Caco-2 (cell line): ENCODE data around the gene TTYH1. TPM values are rescaled to one million over a fixed set of nuclear protein-coding genes. Genes with fewer than 3 reads are reported as not detected.

ENCODE experiments used
- BruUV-seq: library from RNA; stranded (reverse); fragments of 400-500 nt; replicated peaks from 2 replicates; lab custom pipeline; 2021; lab: Mats Ljungman, UMichigan
- CTCF ChIA-PET: fragments of 300-600 bp; sonication (Branson Sonifier 250); formaldehyde crosslinking; loops from one replicate; lab custom pipeline; 2022; ENCODE audit warnings: antibody characterized with exemption; lab: Charles Lee
- POLR2A ChIA-PET: fragments of 300-600 bp; sonication (Branson Sonifier 250); formaldehyde crosslinking; loops from one replicate; lab custom pipeline; 2022; ENCODE audit warnings: antibody characterized with exemption; lab: Charles Lee
- DNase-seq, 2 experiments: peaks; one replicate each; pipeline versions ENCODE4 v3.0.0 to v3.0.0-alpha.2; 2020 to 2022
- H3K27me3 ChIP-seq: replicated peaks from 2 replicates; pipeline ENCODE4 v1.6.0; 2011; ENCODE audit warnings: low read length; ENCODE audit not compliant: control insufficient read depth, insufficient read depth
- H3K36me3 ChIP-seq: 2 replicates; pipeline ENCODE4 v1.5.1; 2011; ENCODE audit warnings: low read length; ENCODE audit not compliant: control insufficient read depth, insufficient read depth
- H3K4me1 ChIP-seq: fragments of 250-450 bp; sonication (Bioruptor Pico); 2 replicates; pipeline ENCODE4 v1.5.1; 2020; ENCODE audit warnings: mild to moderate bottlenecking
- H3K4me3 ChIP-seq: 2 replicates; pipeline ENCODE4 v1.5.1; 2011; ENCODE audit warnings: low read depth, mild to moderate bottlenecking, control low read depth, low read length
- H3K9me3 ChIP-seq: fragments of 250-450 bp; sonication (Bioruptor Pico); 2 replicates; pipeline ENCODE4 v1.5.1; 2020; ENCODE audit warnings: mild to moderate bottlenecking, moderate library complexity
- H3K27ac Mint-ChIP-seq: one replicate; pipeline ENCODE4 v1.8.0; 2022; ENCODE audit warnings: mixed read lengths; ENCODE audit not compliant: unreplicated experiment
- H3K27me3 Mint-ChIP-seq: one replicate; pipeline ENCODE4 v1.8.0; 2022; ENCODE audit warnings: mixed read lengths; ENCODE audit not compliant: insufficient read depth, unreplicated experiment
- H3K36me3 Mint-ChIP-seq: one replicate; pipeline ENCODE4 v1.8.0; 2022; ENCODE audit warnings: mild to moderate bottlenecking, mixed read lengths; ENCODE audit not compliant: insufficient read depth, unreplicated experiment
- H3K4me1 Mint-ChIP-seq: one replicate; pipeline ENCODE4 v1.8.0; 2022; ENCODE audit warnings: low read depth, mixed read lengths; ENCODE audit not compliant: unreplicated experiment
- H3K4me3 Mint-ChIP-seq: one replicate; pipeline ENCODE4 v1.8.0; 2022; ENCODE audit warnings: mild to moderate bottlenecking, moderate library complexity, mixed read lengths; ENCODE audit not compliant: unreplicated experiment
- H3K9me3 Mint-ChIP-seq: one replicate; pipeline ENCODE4 v1.8.0; 2022; ENCODE audit warnings: mixed read lengths; ENCODE audit not compliant: unreplicated experiment
- intact Hi-C: fragments of 100-400 bp; cut with micrococcal nuclease; formaldehyde crosslinking; loops from one replicate; pipeline ENCODE4 v1.10.0; 2022; ENCODE audit not compliant: unreplicated experiment
- total RNA-seq: library from RNA; stranded (reverse); gene quantifications from 2 replicates; pipeline ENCODE4 v1.2.3, GENCODE V29; 2022
- TF ChIP-seq, protein P1 (sequence below), 2 experiments: fragments of 200-600 bp in 1 of 2; IDR thresholded peaks; 1 replicate in 1 of 2; 2 replicates in 1 of 2; pipeline versions ENCODE4 v1.5.1 to v1.8.0; 2011 to 2022; ENCODE audit warnings: antibody characterized with exemption in 1 of 2, control low read depth in 1 of 2, inconsistent platforms in 1 of 2, low read depth in 1 of 2, low read length in 1 of 2, mild to moderate bottlenecking in 1 of 2, moderate library complexity in 1 of 2; ENCODE audit not compliant: insufficient read depth in 1 of 2, severe bottlenecking in 1 of 2, unreplicated experiment in 1 of 2

Gene TTYH1
- total RNA-seq, 1 experiment from 2014 or later = not detected

DNA sequence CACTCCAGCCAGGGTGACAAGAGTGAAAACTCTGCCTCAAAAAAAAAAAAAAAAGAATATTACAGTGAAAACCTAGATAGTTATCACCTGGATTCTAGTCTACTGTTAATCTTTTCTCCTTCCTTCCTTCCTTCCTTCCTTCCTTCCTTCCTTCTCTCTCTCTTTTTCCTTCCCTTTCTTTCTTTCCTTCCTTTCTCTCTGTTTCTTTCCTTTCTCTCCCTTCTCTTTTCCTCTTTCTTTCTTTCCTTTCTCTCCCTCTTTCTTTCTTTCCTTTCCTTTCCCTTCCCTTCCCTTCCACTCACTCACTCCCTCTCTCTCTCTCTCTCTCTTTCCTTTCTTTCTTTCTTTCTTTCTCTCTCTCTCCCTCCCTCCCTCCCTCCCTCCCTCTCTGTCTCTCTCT is 9.6 kb upstream of the TTYH1 start:
- Histone ChIP-seq H3K4me3 (no peak overlapping the region), H3K36me3 (no peaks in the 10 kb centered on the region), H3K9me3 (peaks cover 12% of the 10 kb centered on the region), H3K27me3 (no peaks in the 10 kb centered on the region), H3K4me1 (no peaks in the 10 kb centered on the region)
- peaks cover 16% of the 10 kb centered on the region for H3K9me3 Mint-ChIP-seq
- H3K36me3 Mint-ChIP-seq = peaks cover 12% of the 10 kb centered on the region
- peaks cover 15% of the 10 kb centered on the region for H3K27me3 Mint-ChIP-seq
- intact Hi-C loops = no loop called here
- BruUV-seq = no TSS peak
- H3K27ac Mint-ChIP-seq = no peak overlapping the region
- H3K4me1 Mint-ChIP-seq = no peaks in the 10 kb centered on the region
- ChIA-PET POLR2A (no interaction called here), CTCF (no interaction called here)
- TF ChIP-seq, protein P1, sequence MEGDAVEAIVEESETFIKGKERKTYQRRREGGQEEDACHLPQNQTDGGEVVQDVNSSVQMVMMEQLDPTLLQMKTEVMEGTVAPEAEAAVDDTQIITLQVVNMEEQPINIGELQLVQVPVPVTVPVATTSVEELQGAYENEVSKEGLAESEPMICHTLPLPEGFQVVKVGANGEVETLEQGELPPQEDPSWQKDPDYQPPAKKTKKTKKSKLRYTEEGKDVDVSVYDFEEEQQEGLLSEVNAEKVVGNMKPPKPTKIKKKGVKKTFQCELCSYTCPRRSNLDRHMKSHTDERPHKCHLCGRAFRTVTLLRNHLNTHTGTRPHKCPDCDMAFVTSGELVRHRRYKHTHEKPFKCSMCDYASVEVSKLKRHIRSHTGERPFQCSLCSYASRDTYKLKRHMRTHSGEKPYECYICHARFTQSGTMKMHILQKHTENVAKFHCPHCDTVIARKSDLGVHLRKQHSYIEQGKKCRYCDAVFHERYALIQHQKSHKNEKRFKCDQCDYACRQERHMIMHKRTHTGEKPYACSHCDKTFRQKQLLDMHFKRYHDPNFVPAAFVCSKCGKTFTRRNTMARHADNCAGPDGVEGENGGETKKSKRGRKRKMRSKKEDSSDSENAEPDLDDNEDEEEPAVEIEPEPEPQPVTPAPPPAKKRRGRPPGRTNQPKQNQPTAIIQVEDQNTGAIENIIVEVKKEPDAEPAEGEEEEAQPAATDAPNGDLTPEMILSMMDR (IDR thresholded peaks at IDR 0.05; ENCODE audit: insufficient read depth in 1 of 2, low read depth in 1 of 2, low read length in 1 of 2, severe bottlenecking in 1 of 2, unreplicated experiment in 1 of 2) = no peak
- DNase-seq = no peak
- no peak overlapping the region for H3K4me3 Mint-ChIP-seq

DNA sequence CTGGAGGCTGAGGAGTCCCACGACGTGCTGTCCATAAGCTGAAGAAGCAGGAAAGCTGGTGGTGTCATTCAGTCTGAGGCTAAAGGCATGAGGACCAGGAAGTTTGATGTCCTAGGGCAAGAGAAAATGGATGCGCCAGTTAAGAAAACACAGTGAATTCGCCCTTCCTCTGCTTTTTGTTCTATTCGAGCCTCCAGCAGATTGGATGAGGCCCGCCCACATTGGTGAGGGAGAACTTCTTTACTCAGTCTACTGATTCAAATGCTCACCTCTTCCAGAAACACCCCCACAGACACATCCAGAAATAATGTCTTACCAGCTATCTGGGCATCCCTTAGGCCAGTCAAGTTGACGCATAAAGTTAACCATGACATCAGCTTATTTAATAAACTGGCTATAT is 7.5 kb upstream of the TTYH1 start:
- H3K4me3 ChIP-seq = no peak overlapping the region
- no peaks in the 10 kb centered on the region for H3K27me3 ChIP-seq
- Mint-ChIP-seq H3K4me1 (no peaks in the 10 kb centered on the region), H3K27ac (no peak overlapping the region), H3K9me3 (peaks cover 23% of the 10 kb centered on the region), H3K4me3 (no peak overlapping the region), H3K27me3 (peaks cover 16% of the 10 kb centered on the region), H3K36me3 (peaks cover 12% of the 10 kb centered on the region)
- TF ChIP-seq, protein P1 (IDR thresholded peaks at IDR 0.05; ENCODE audit: insufficient read depth in 1 of 2, low read depth in 1 of 2, low read length in 1 of 2, severe bottlenecking in 1 of 2, unreplicated experiment in 1 of 2) = no peak
- no TSS peak for BruUV-seq
- H3K4me1 ChIP-seq = no peaks in the 10 kb centered on the region
- intact Hi-C loops = no loop called here
- CTCF ChIA-PET = no interaction called here
- POLR2A ChIA-PET = no interaction called here
- H3K36me3 ChIP-seq = no peaks in the 10 kb centered on the region
- H3K9me3 ChIP-seq = peaks cover 12% of the 10 kb centered on the region
- no peak for DNase-seq

DNA sequence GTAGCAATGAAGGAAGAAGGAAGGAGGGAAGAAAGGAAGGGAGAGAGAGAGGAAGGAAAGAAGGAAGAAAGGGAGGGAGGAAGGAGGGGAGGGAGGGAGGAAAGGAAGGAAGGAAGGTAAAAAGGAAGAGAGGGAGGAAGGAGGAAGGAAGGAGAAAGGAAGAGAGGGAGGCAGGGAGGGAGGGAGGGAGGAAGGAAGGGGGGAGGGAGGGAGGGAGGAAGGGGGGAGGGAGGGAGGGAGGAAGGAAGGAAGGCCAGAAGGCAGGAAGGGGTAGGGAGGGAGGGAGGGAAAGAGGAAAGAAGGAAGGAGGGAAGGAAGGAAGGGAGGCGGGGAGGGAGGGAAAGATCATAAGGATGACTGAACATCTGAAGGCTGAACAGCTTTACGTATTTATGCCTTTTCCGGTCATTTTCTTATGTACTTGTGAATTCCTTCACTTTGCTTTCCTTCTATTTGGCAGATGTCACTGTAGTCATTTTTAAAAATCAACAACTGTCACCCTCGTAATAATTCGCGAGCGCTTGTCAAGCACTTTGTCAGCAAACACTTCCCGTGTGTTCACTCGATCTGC is 6.7 kb upstream of the TTYH1 start:
- H3K36me3 Mint-ChIP-seq = peaks cover 12% of the 10 kb centered on the region
- peaks cover 12% of the 10 kb centered on the region for H3K9me3 ChIP-seq
- H3K27ac Mint-ChIP-seq = no peak overlapping the region
- TF ChIP-seq, protein P1 (IDR thresholded peaks at IDR 0.05; ENCODE audit: insufficient read depth in 1 of 2, low read depth in 1 of 2, low read length in 1 of 2, severe bottlenecking in 1 of 2, unreplicated experiment in 1 of 2) = no peak
- H3K4me3 Mint-ChIP-seq = no peak overlapping the region
- ChIA-PET CTCF (no interaction called here), POLR2A (no interaction called here)
- DNase-seq = no peak
- no peaks in the 10 kb centered on the region for H3K4me1 Mint-ChIP-seq
- no peak overlapping the region for H3K4me3 ChIP-seq
- H3K27me3 ChIP-seq = no peaks in the 10 kb centered on the region
- no peaks in the 10 kb centered on the region for H3K4me1 ChIP-seq
- peaks cover 29% of the 10 kb centered on the region for H3K9me3 Mint-ChIP-seq
- no TSS peak for BruUV-seq
- H3K36me3 ChIP-seq = no peaks in the 10 kb centered on the region
- intact Hi-C loops = no loop called here
- peaks cover 16% of the 10 kb centered on the region for H3K27me3 Mint-ChIP-seq
